GM19193 (cell line): ENCODE results near the gene UBE2Q1.

Source experiments
- POLR2A ChIP-seq: IDR thresholded peaks from 4 replicates; pipeline ENCODE4 v1.6.1; 2011; ENCODE audit not compliant: insufficient read depth, insufficient read length; ENCODE audit errors: extremely low read depth

The UBE2Q1 gene

DNA sequence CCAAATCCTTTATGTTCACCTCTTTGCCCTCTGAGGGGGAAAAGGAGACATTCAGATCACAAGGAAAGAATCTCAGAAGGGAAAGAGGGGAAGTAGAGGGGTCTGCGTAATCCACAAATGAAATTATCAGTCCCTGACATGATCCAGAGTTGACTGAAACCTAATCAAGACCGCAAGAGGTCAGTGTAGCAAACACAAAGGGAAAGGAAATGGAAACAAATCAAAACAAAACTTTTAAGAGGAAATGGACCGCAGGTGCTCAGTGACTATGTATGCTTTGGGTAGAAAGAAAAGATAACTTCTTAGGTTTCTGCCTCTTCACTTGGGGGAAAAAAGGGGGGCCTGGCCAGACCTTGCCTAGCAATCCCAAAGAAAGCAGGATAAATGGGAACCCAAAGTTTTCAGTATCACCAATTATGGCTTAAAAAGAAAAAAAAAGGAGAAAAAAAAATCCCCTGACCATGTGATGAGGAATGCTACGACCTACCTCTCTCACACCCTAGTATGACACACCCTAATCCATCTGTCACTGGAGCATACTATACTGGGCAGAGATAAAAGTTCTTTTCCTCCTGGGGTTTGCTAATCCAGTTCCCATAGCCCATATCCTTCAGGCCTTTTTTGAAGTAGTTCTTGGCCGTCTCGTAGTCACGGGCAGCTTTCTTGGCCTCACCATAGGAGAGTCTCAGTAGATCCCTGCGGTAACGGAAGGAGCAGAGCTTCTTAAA lies 26.0 kb upstream of the UBE2Q1 start:
- no peak for TF ChIP-seq POLR2A

- TF ChIP-seq POLR2A, result no peak
Observed at GRCh38 chr1:154583773-154584172, 25.3 kb upstream of the UBE2Q1 start.

DNA sequence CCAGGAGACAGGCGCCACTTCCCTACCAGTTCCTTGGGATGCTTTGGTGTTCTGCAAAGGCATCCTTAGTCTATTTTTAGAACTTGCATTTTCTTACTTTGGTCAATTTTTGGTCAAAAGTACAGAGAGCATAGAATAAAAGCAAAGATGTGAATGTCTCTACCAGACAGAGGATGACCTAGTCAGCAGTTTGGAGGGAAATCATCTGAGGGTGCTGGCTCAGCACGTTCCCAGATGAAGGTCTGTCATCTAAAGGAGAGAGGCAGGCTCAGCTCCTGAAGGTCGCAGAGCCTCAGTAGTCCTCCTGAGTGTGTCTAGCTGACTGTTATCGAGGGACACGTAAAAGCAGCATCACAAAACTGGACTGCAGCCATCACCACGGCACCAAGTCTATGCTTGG lies 24.4 kb upstream of the UBE2Q1 start:
- TF ChIP-seq POLR2A, result no peak

GRCh38 chr1:154581766-154582165 lies 23.3 kb upstream of the UBE2Q1 start:
- TF ChIP-seq POLR2A, result no peak

GRCh38 chr1:154579374-154579773 lies 20.9 kb upstream of the UBE2Q1 start:
- TF ChIP-seq POLR2A, result peak; percentile 26

- no peak for TF ChIP-seq POLR2A
Observed at GRCh38 chr1:154578058-154578418, 19.6 kb upstream of the UBE2Q1 start.

- TF ChIP-seq POLR2A, result peak; percentile 46
Observed at GRCh38 chr1:154577346-154578057, 19.0 kb upstream of the UBE2Q1 start.

DNA sequence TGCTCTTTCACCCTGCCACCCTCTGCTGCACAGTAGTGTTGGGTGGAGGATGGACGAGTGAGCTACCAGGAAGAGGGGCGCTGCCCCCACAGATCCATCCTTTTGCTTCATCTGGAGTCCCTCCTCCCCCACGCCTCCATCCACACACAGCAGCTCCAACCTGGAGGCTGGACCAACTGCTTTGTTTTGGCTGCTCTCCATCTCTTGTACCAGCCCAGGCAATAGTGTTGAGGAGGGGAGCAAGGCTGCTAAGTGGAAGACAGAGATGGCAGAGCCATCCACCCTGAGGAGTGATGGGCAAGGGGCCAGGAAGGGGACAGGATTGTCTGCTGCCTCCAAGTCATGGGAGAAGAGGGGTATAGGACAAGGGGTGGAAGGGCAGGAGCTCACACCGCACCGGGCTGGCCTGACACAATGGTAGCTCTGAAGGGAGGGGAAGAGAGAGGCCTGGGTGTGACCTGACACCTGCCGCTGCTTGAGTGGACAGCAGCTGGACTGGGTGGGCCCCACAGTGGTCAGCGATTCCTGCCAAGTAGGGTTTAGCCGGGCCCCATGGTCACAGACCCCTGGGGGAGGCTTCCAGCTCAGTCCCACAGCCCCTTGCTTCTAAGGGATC lies 17.6 kb upstream of the UBE2Q1 start:
- TF ChIP-seq POLR2A, result no peak

GRCh38 chr1:154575147-154575927 lies 16.9 kb upstream of the UBE2Q1 start:
- TF ChIP-seq POLR2A, result no peak

GRCh38 chr1:154574716-154575115 lies 16.3 kb upstream of the UBE2Q1 start:
- TF ChIP-seq POLR2A, result peak; percentile 34

- no peak for TF ChIP-seq POLR2A
Observed at GRCh38 chr1:154573168-154573510, 14.7 kb upstream of the UBE2Q1 start.

GRCh38 chr1:154572468-154573167 lies 14.2 kb upstream of the UBE2Q1 start:
- TF ChIP-seq POLR2A, result no peak

DNA sequence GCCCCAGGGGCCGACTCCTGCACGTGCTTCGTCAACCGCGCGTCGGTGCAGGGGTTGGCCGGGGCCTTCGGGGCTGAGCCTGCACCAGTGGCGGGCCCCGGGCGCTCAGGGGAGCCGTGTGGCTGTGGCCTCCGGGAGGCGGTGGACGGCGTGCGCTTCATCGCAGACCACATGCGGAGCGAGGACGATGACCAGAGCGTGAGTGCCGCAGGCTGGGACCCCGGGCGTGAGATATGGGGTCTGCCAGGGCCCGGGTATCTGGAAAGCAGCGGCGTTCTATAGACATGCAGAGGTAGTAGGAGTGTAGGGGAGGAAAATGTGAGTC lies 13.5 kb upstream of the UBE2Q1 start:
- no peak for TF ChIP-seq POLR2A

DNA sequence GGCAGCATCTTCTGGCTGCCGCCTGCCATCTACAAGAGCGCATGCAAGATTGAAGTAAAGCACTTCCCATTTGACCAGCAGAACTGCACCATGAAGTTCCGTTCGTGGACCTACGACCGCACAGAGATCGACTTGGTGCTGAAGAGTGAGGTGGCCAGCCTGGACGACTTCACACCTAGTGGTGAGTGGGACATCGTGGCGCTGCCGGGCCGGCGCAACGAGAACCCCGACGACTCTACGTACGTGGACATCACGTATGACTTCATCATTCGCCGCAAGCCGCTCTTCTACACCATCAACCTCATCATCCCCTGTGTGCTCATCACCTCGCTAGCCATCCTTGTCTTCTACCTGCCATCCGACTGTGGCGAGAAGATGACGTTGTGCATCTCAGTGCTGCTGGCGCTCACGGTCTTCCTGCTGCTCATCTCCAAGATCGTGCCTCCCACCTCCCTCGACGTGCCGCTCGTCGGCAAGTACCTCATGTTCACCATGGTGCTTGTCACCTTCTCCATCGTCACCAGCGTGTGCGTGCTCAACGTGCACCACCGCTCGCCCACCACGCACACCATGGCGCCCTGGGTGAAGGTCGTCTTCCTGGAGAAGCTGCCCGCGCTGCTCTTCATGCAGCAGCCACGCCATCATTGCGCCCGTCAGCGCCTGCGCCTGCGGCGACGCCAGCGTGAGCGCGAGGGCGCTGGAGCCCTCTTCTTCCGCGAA lies 12.9 kb upstream of the UBE2Q1 start:
- no peak for TF ChIP-seq POLR2A

DNA sequence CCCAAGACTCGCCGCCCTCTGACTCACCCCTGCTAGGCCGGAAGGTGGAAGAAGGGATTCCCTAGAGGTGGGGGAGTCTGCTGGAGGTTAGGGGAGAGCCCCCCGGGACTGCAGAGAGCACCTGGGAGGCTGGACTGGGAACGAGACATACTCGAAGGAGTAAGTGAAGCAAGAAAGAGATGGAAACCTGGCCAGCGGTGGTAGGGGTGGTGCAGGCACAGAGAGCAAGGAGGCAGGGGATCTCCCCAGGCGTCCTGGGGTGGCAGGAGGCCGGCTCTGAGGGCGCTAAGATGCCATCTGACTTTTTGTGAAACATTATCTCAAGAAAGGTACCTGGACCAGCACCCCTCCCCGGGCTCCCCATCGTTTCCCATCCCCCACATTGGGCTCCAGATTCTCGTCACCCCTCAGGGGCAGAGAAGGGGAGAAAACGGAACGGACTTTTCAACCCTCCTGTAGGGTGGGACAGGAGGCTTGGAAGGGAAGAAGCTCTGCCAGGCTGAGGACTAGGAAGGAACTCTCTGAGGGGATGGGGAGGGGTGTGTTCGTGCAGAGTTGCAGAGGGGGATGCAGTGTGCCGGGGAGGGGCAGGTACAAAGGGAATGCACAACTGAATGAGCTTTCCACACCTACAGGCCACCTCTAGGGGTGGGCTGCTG lies 9.8 kb upstream of the UBE2Q1 start:
- no peak for TF ChIP-seq POLR2A
